Right lobe of liver (tissue), 6 donors: ENCODE measurements around the gene MARK4. TPM values are rescaled to one million over a fixed set of nuclear protein-coding genes. Genes with fewer than 3 reads are reported as not detected.

ENCODE experiments used
- ATAC-seq, 4 donors: fragments of 200-7000 bp; cut with Tn5 transposase; one replicate each; pipeline ENCODE4 v1.9.1; 2020; ENCODE audit warnings: mild to moderate bottlenecking in 4 of 4, moderate library complexity in 4 of 4
- DNase-seq, 3 donors: peaks; one replicate each; pipeline ENCODE4 v3.0.0-alpha.2; 2020
- H3K27ac ChIP-seq, 3 donors: fragments of 200-600 bp; one replicate each; pipeline ENCODE4 v1.8.0; 2022
- H3K27me3 ChIP-seq, 2 donors: fragments of 200-600 bp; one replicate each; pipeline ENCODE4 v1.8.0; 2022
- H3K36me3 ChIP-seq, 4 donors: fragments of 200-600 bp; sonication (generic) in 1 of 4; one replicate each; pipeline versions ENCODE4 v1.5.1 to v1.8.0; 2017 to 2022; ENCODE audit warnings: control low read depth in 1 of 4
- H3K4me1 ChIP-seq, 4 donors: fragments of 200-600 bp; sonication (generic) in 1 of 4; one replicate each; pipeline versions ENCODE4 v1.5.1 to v1.8.0; 2017 to 2022; ENCODE audit warnings: control low read depth in 1 of 4
- H3K4me3 ChIP-seq, 3 donors: fragments of 200-600 bp; one replicate each; pipeline ENCODE4 v1.8.0; 2022
- H3K9me3 ChIP-seq, 4 donors: fragments of 200-600 bp; sonication (generic) in 1 of 4; one replicate each; pipeline versions ENCODE4 v1.5.1 to v1.8.0; 2017 to 2022; ENCODE audit warnings: control low read depth in 1 of 4
- POLR2A ChIP-seq: fragments of 450-650 bp; IDR thresholded peaks from one replicate; pipeline ENCODE4 v1.6.1; 2017; ENCODE audit warnings: antibody characterized with exemption, mild to moderate bottlenecking
- WGBS: methylation state at CpG from one replicate; pipeline ENCODE4 v1.1.6; 2018; ENCODE audit warnings: low coverage, low lambda C conversion rate; ENCODE audit not compliant: insufficient coverage; ENCODE audit errors: missing lambda C conversion rate; 5-methylcytosine and 5-hydroxymethylcytosine counted together
- intact Hi-C, 2 donors: fragments of 100-400 bp; cut with DNase I; formaldehyde crosslinking; loops; one replicate each; pipeline versions ENCODE4 v1.11.2 to v1.14.1; 2022
- total RNA-seq, 6 experiments: library from RNA; depleted of rRNA in 2 of 6; stranded (reverse); fragments of >200 nt in 2 of 6; fragmentation: NEBNext Ultra II Directional in 3 of 6; extraction: Animal tissue kit (Norgen Biotek cat#: 25700) in 3 of 6; gene quantifications; one replicate each; pipeline versions ENCODE4 v1.1.0 to v1.2.4, GENCODE V29; 2016 to 2023
- TF ChIP-seq, protein P1 (sequence below), 4 donors: fragments of 200-600 bp in 3 of 4; fragments of 450-650 bp in 1 of 4; IDR thresholded peaks; one replicate each; pipeline versions ENCODE4 v1.5.1 to v1.8.0; 2016 to 2022; ENCODE audit warnings: antibody characterized with exemption in 4 of 4, mild to moderate bottlenecking in 2 of 4
- donor health status: DM: no; HTN: yes; CAD: no.
- donor health status: DM: no; HTN: no; CAD: no.
- donor health status: DM: no; HTN: no; CAD: no.
- donor health status: DM: no; HTN: yes; CAD: no.
- donor health status: DM: no; HTN: yes; CAD: no.

Gene MARK4
- total RNA-seq, 6 experiments from 2014 or later: 14.2 to 23.5 (median 17.5) TPM

DNA sequence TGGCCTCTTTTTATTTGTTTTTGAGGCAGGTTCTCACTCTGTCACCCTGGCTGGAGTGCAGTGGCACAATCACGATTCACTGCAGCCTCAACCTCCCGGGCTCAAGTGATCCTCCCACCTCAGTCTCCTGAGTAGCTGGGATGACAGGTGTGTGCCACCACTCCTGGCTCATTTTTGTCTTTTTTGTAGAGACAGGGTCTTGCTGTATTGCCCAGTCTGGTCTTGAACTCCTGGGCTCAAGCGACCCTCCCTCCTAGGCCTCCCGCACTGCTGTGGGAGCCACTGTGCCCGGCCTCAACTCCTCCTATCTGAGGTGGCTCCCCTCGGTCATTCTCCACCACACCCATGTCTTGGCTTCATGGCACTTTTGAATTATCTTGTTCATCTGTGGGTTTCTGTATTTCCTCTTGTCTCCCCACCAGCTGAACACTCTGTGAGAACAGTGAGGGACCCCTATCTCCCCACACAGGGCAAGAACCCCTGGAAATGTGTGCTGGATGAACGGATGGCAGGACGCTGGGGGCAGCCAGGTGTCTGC, 63.7 kb downstream of the MARK4 start:
- Histone ChIP-seq H3K4me1 (no peaks in the 10 kb centered on the region), H3K36me3 (no peaks in the 10 kb centered on the region), H3K9me3 (no peaks in the 10 kb centered on the region), H3K27me3 (no peaks in the 10 kb centered on the region), H3K4me3 (no peak overlapping the region), H3K27ac (no peak overlapping the region)
- ATAC-seq (no peak), DNase-seq (no peak)
- intact Hi-C loops: no loop called here
- TF ChIP-seq POLR2A: no peak
- 84% methylated on average over 4 of the region's 8 CpGs for WGBS

DNA sequence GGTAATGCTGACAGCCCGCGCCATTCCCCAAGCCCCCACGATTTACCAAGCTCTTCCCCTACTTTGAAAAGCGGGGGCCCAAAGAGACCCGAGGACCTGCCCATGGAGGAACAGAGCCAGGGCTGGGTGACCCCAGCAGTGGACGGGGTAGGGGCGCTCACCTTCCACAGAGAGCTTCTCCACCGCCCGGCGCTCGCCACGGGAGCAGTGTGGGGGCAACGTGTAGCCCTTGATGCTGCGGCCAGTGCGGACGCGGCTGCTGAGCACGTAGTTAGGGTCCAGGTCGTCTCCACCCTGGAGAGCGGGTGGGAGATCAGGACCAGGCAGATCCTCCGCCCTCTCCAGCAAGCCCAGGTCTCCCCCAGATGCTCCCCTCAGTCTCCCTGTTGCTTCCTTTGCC, 64.2 kb downstream of the MARK4 start:
- H3K27me3 ChIP-seq: no peaks in the 10 kb centered on the region

GRCh38 chr19:45320997-45321775, 70.1 kb downstream of the MARK4 start:
- Histone ChIP-seq H3K27ac (no peak overlapping the region), H3K4me3 (no peak overlapping the region), H3K36me3 (no peaks in the 10 kb centered on the region), H3K27me3 (no peaks in the 10 kb centered on the region), H3K4me1 (peaks cover 0 to 8% (median 0%) of the 10 kb centered on the region in 4 donors), H3K9me3 (no peaks in the 10 kb centered on the region)
- TF ChIP-seq, protein P1, sequence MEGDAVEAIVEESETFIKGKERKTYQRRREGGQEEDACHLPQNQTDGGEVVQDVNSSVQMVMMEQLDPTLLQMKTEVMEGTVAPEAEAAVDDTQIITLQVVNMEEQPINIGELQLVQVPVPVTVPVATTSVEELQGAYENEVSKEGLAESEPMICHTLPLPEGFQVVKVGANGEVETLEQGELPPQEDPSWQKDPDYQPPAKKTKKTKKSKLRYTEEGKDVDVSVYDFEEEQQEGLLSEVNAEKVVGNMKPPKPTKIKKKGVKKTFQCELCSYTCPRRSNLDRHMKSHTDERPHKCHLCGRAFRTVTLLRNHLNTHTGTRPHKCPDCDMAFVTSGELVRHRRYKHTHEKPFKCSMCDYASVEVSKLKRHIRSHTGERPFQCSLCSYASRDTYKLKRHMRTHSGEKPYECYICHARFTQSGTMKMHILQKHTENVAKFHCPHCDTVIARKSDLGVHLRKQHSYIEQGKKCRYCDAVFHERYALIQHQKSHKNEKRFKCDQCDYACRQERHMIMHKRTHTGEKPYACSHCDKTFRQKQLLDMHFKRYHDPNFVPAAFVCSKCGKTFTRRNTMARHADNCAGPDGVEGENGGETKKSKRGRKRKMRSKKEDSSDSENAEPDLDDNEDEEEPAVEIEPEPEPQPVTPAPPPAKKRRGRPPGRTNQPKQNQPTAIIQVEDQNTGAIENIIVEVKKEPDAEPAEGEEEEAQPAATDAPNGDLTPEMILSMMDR (IDR thresholded peaks at IDR 0.05): no peak
- no peak for TF ChIP-seq POLR2A
- 84% methylated on average over 7 of the region's 12 CpGs for WGBS
- no peak for DNase-seq
- ATAC-seq: no peak
- intact Hi-C loops: no loop called here

More for the DNA sequence above, 64.2 kb downstream of the MARK4 start:
- H3K9me3 ChIP-seq: no peaks in the 10 kb centered on the region
- TF ChIP-seq, protein P1 (IDR thresholded peaks at IDR 0.05): no peak
- no peak for TF ChIP-seq POLR2A
- H3K4me1 ChIP-seq: no peaks in the 10 kb centered on the region
- no peak overlapping the region for H3K27ac ChIP-seq
- ATAC-seq: peak in 1 of 4 donors; percentile 39
- no peak for DNase-seq
- H3K36me3 ChIP-seq: no peaks in the 10 kb centered on the region
- intact Hi-C loops: no loop called here
- no peak overlapping the region for H3K4me3 ChIP-seq
- WGBS: 40% methylated on average over 1 of the region's 21 CpGs

- intact Hi-C loops: no loop called here
- ATAC-seq (no peak), DNase-seq (no peak)
- Histone ChIP-seq H3K4me1 (peaks cover 0 to 8% (median 0%) of the 10 kb centered on the region in 4 donors), H3K9me3 (no peaks in the 10 kb centered on the region), H3K27me3 (no peaks in the 10 kb centered on the region), H3K36me3 (no peaks in the 10 kb centered on the region), H3K4me3 (no peak overlapping the region), H3K27ac (no peak overlapping the region)
- WGBS: 29% methylated on average over 2 of the region's 7 CpGs
- TF ChIP-seq, protein P1 (IDR thresholded peaks at IDR 0.05): no peak
- no peak for TF ChIP-seq POLR2A
These were observed 70.8 kb downstream of the MARK4 start for GRCh38 chr19:45321848-45322247.

DNA sequence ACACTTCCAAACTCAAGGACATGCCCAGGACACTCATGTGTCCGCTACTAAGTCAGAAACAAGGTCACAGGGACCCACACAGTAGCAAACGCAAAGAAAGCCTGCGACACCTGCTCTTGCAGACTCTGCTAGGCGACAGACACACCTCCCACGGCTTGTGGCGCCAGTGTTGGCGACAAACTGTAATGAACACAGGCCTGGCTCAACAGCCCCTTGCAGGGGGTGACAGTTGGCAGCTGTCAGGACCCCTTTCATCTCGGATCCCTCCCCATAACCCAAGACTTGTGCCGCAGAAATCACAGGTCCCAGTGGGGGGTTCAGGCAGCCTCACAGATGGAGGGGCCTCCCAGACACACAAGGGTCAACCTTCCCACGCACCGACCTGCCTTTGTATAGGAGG, 71.2 kb downstream of the MARK4 start:
- no CpG with 5 or more reads among the region's 11 CpGs for WGBS
- DNase-seq (no peak), ATAC-seq (no peak)
- intact Hi-C loops: no loop called here
- no peak for TF ChIP-seq POLR2A
- TF ChIP-seq, protein P1 (IDR thresholded peaks at IDR 0.05): no peak
- no peak overlapping the region for H3K4me3 ChIP-seq
- H3K36me3 ChIP-seq: no peaks in the 10 kb centered on the region
- H3K4me1 ChIP-seq: peaks cover 0 to 8% (median 0%) of the 10 kb centered on the region in 4 donors
- no peak overlapping the region for H3K27ac ChIP-seq
- no peaks in the 10 kb centered on the region for H3K9me3 ChIP-seq
- no peaks in the 10 kb centered on the region for H3K27me3 ChIP-seq
